GM12872 (cell line): ENCODE measurements around the gene KCNJ13.

Source experiments
- TF ChIP-seq, protein P1 (sequence below): IDR thresholded peaks from 3 replicates; pipeline ENCODE4 v1.5.1; 2011; ENCODE audit warnings: low read depth, mild to moderate bottlenecking, low read length, moderate library complexity; ENCODE audit not compliant: insufficient read depth

Gene KCNJ13

DNA sequence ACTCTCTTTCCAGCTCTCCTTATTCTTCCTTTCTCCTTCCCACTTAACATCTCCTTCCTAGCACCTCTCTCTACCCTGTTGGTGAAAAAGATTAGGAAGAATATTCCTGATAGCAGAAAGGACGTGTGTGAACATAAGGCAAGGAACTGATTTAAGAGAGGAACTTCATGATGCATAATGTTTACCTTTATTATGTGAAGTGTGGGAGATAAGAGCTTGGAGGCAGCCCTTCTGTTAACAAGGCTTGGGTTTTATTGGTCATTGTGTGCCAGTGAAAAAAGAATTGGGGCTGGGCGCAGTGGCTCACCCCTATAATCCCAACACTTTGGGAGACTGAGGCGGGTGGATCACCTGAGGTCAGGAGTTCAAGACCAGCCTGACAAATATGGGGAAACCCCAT, 34.4 kb downstream of the KCNJ13 start:
- TF ChIP-seq, protein P1, sequence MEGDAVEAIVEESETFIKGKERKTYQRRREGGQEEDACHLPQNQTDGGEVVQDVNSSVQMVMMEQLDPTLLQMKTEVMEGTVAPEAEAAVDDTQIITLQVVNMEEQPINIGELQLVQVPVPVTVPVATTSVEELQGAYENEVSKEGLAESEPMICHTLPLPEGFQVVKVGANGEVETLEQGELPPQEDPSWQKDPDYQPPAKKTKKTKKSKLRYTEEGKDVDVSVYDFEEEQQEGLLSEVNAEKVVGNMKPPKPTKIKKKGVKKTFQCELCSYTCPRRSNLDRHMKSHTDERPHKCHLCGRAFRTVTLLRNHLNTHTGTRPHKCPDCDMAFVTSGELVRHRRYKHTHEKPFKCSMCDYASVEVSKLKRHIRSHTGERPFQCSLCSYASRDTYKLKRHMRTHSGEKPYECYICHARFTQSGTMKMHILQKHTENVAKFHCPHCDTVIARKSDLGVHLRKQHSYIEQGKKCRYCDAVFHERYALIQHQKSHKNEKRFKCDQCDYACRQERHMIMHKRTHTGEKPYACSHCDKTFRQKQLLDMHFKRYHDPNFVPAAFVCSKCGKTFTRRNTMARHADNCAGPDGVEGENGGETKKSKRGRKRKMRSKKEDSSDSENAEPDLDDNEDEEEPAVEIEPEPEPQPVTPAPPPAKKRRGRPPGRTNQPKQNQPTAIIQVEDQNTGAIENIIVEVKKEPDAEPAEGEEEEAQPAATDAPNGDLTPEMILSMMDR, result no peak

DNA sequence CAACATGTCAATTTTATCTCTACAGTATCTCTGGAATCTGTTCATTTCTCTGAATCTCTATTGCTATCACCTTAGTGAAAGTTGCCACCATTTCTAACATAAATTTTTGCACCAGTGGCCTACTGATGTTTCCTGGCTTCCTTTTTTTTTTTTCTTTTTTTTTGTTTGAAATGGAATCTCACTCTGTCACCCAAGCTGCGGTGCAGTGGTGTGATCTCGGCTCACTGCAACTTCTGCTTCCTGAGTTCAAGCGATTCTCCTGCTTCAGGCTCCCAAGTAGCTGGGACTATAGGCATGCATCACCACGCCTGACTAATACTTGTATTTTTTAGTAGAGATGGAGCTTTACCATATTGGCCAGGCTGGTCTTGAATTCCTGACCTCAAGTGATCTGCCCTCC, 35.1 kb downstream of the KCNJ13 start:
- TF ChIP-seq, protein P1, result no peak

DNA sequence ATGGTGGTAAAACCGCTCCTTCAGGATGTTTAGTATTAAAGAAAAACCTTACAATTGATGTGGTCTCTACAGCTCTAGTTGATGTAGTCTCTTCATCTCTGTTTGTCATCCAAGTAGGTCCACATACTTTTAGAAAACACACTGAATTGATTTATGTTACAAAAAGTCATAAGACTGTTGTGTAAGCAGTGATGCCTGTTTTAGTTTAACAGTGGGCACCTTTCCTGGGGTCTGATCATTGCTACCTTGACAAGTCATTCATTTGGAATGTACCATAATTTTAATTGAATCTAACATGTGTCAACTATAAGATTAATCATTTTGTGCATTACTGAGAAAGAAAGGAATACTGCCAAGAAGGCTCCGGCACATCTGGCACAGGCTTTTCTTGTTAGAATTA, 44.9 kb downstream of the KCNJ13 start:
- TF ChIP-seq, protein P1, result no peak

DNA sequence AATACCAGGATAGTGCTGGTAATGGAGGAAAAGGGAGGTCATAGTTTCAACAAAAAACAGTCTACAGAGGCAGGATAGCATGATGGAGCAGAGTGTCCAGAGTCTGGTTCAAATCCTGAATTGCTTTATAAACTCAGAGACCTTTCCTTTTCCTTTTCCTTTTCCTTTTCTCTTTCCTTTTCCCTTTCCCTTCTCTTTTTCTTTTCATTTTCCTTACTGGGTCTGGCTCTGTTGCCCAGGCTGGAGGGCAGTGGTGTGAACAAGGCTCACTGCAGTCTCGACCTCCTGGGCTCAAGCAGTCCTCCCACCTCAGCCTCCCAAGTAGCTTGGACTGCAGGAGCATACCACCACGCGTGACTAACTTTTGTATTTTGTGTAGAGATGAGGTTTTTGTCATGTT, 47.6 kb downstream of the KCNJ13 start:
- TF ChIP-seq, protein P1, result no peak

DNA sequence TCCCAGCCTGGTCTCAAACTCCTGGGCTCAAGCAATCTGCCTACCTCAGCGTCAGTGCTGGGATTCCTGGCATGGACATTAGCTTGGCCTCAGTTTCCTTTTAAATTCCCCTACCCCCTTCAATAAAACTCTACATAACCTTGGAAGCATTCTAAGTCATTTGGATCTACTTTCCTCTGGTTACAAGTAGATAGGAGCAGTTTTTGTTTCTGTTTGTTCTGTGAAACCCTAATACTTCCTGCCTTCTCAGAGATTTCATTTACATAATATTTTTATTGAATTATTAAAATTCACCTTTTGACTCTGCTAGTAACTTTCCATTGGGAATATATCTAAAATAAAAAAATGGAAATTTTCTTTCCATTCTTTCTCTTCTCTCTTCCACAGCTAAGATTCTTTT, 53.3 kb downstream of the KCNJ13 start:
- TF ChIP-seq, protein P1, result no peak

DNA sequence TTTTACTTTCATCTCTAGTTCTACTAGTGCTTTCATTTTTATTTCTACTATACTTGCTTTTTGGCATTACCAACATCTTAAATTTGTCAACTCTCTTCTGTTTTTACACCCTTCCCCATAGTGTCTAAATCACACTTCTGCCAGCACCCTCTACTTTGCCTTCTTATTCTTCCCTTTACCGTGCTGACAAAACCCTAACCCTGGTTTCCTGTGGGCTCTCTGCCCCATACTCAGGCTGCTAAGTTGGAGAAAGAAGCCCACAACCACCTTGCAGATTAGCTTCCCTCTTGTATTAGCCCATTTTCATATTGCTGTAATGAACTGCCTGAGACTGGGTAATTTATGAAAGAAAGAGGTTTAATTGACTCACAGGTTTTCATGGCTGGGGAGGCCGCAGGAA, 54.5 kb downstream of the KCNJ13 start:
- TF ChIP-seq, protein P1, result no peak

DNA sequence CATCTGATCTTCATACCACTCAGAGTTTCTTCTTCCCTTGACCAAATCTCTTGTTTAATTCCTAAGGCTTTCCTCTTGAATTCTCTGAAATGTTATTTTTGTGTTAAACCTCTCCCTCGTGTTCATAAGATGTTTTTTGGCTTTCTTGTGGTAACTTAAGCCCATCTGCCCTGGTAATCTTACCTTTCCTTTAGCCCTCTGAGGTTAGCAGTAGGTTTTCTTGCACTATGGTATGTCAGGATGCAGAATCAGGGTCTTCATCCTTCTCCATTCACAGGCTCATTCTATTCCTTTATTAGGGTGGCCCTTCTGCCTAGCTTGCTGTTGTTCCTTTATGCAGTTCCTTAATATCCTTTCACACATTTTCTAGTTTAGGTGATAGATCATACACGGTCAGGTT, 55.1 kb downstream of the KCNJ13 start:
- TF ChIP-seq, protein P1, result no peak
